Neural crest cell (in vitro differentiated cells): Measurements from ENCODE around the gene PLXNB1. TPM values are rescaled to one million over a fixed set of nuclear protein-coding genes. Genes with fewer than 3 reads are reported as not detected.
"Not testable (repeated sequence)": the region's sequence is repeated elsewhere in the genome, so short reads cannot be mapped to it uniquely, and the experiment has no call there.

Experiments
- DNase-seq: peaks from one replicate; pipeline ENCODE4 v3.0.0; 2021; ENCODE audit warnings: low read depth, mixed read lengths, low spot score
- H3K27ac Mint-ChIP-seq: one replicate; pipeline ENCODE4 v1.8.0; 2021; ENCODE audit warnings: mild to moderate bottlenecking, mixed read lengths; ENCODE audit not compliant: unreplicated experiment
- H3K27me3 Mint-ChIP-seq: 2 replicates; pipeline ENCODE4 v1.8.0; 2021; ENCODE audit warnings: low read depth, mild to moderate bottlenecking, mixed read lengths
- H3K36me3 Mint-ChIP-seq: 2 replicates; pipeline ENCODE4 v1.8.0; 2021; ENCODE audit warnings: low read depth, mild to moderate bottlenecking, mixed read lengths
- H3K4me1 Mint-ChIP-seq: 2 replicates; pipeline ENCODE4 v1.8.0; 2021; ENCODE audit warnings: mixed read lengths
- H3K4me3 Mint-ChIP-seq: one replicate; pipeline ENCODE4 v1.8.0; 2021; ENCODE audit warnings: mild to moderate bottlenecking, mixed read lengths
- H3K9me3 Mint-ChIP-seq: 2 replicates; pipeline ENCODE4 v1.8.0; 2021; ENCODE audit warnings: mixed read lengths
- CTCF ChIP-seq: fragments of 200-600 bp; sonication (generic); conservative IDR thresholded peaks from 2 replicates; pipeline ENCODE4 v1.5.0; 2021; ENCODE audit warnings: antibody characterized with exemption, mild to moderate bottlenecking
- total RNA-seq: library from RNA; stranded (reverse); gene quantifications from 2 replicates; pipeline ENCODE4 v1.2.1, GENCODE V29; 2021

The PLXNB1 gene
- total RNA-seq, 1 donor from 2014 or later, result 180 TPM

- Mint-ChIP-seq H3K4me1 (no peaks in the 10 kb centered on the region), H3K27ac (no peak overlapping the region), H3K4me3 (no peak overlapping the region), H3K27me3 (no peaks in the 10 kb centered on the region), H3K9me3 (no peaks in the 10 kb centered on the region), H3K36me3 (peaks cover 10% of the 10 kb centered on the region)
- DNase-seq, result no peak
- TF ChIP-seq CTCF, result no peak
Measured at GRCh38 chr3:48403533-48404439, 26.1 kb downstream of the PLXNB1 start.

- H3K4me1 Mint-ChIP-seq, result no peaks in the 10 kb centered on the region
- H3K27me3 Mint-ChIP-seq, result no peaks in the 10 kb centered on the region
- H3K36me3 Mint-ChIP-seq, result peaks cover 10% of the 10 kb centered on the region
- no peak for DNase-seq
- no peak overlapping the region for H3K27ac Mint-ChIP-seq
- no peak for TF ChIP-seq CTCF
- no peak overlapping the region for H3K4me3 Mint-ChIP-seq
- H3K9me3 Mint-ChIP-seq, result no peaks in the 10 kb centered on the region
Measured at GRCh38 chr3:48402907-48403306, 27.0 kb downstream of the PLXNB1 start.

- TF ChIP-seq CTCF, result no peak
- no peaks in the 10 kb centered on the region for H3K4me1 Mint-ChIP-seq
- peaks cover 10% of the 10 kb centered on the region for H3K36me3 Mint-ChIP-seq
- no peak for DNase-seq
- H3K9me3 Mint-ChIP-seq, result no peaks in the 10 kb centered on the region
- no peaks in the 10 kb centered on the region for H3K27me3 Mint-ChIP-seq
- no peak overlapping the region for H3K27ac Mint-ChIP-seq
- H3K4me3 Mint-ChIP-seq, result no peak overlapping the region
Measured at GRCh38 chr3:48402281-48402732, 27.6 kb downstream of the PLXNB1 start.

- not testable (repeated sequence) for H3K4me1 Mint-ChIP-seq, DNase-seq
Measured at GRCh38 chr3:48401434-48401901, 28.4 kb downstream of the PLXNB1 start.

GRCh38 chr3:48400824-48401433, 29.0 kb downstream of the PLXNB1 start:
- TF ChIP-seq CTCF, result peak; percentile 85
- peak overlapping the region; percentile 78 for H3K4me3 Mint-ChIP-seq
- H3K36me3 Mint-ChIP-seq, result peaks cover 8% of the 10 kb centered on the region
- H3K4me1 Mint-ChIP-seq, result no peaks in the 10 kb centered on the region
- H3K27ac Mint-ChIP-seq, result peak overlapping the region; percentile 75
- H3K27me3 Mint-ChIP-seq, result peaks cover under 1% of the 10 kb centered on the region
- no peak for DNase-seq
- H3K9me3 Mint-ChIP-seq, result no peaks in the 10 kb centered on the region

More at GRCh38 chr3:48401434-48401901, 28.4 kb downstream of the PLXNB1 start:
- not testable (repeated sequence) for H3K4me3 Mint-ChIP-seq, H3K9me3 Mint-ChIP-seq, H3K27me3 Mint-ChIP-seq, H3K27ac Mint-ChIP-seq, H3K36me3 Mint-ChIP-seq
